Measurements from ENCODE around the gene YOD1.

- TF ChIP-seq CTCF (optimal IDR thresholded peaks at IDR 0.05 in 1 of 3, IDR thresholded peaks at IDR 0.05 in 1 of 3, conservative IDR thresholded peaks at IDR 0.05 in 1 of 3; ENCODE audit: extremely low read depth in 1 of 3, insufficient read depth in 2 of 3, low read length in 3 of 3) (no peak), EZH2 (IDR thresholded peaks at IDR 0.05; ENCODE audit: low read length) (no peak)
Observed at GRCh38 chr1:207019661-207020060, 31.3 kb downstream of the YOD1 start.

Data from keratinocyte (primary cell).